GM19328 (cell line): ENCODE data around the gene POLR1A.
A peak's percentile ranks its signal among the peaks of the same experiment; 100 is the strongest.

Source experiments
- ATAC-seq: cut with Tn5 transposase; IDR thresholded peaks from one replicate; pipeline ENCODE4 v1.9.1; 2021; ENCODE audit warnings: mild to moderate bottlenecking, moderate library complexity; ENCODE audit not compliant: unreplicated experiment

The POLR1A gene

GRCh38 chr2:86097114-86097896, 8.4 kb downstream of the POLR1A start:
- no peak for ATAC-seq

GRCh38 chr2:86094229-86094628, 11.5 kb downstream of the POLR1A start:
- ATAC-seq: no peak

- no peak for ATAC-seq
These were observed 17.5 kb downstream of the POLR1A start for GRCh38 chr2:86087936-86088850.

- no peak for ATAC-seq
These were observed 22.9 kb downstream of the POLR1A start for GRCh38 chr2:86082756-86083155.

GRCh38 chr2:86081724-86082123, 24.0 kb downstream of the POLR1A start:
- no peak for ATAC-seq

- ATAC-seq: peak; percentile 50
These were observed 25.4 kb downstream of the POLR1A start for GRCh38 chr2:86079981-86080911.

GRCh38 chr2:86078774-86079545, 26.7 kb downstream of the POLR1A start:
- ATAC-seq: no peak

GRCh38 chr2:86075886-86076285, 29.8 kb downstream of the POLR1A start:
- no peak for ATAC-seq

- ATAC-seq: no peak
These were observed 30.9 kb downstream of the POLR1A start for GRCh38 chr2:86074811-86075210.

GRCh38 chr2:86074256-86074655, 31.4 kb downstream of the POLR1A start:
- no peak for ATAC-seq

GRCh38 chr2:86073225-86073624, 32.5 kb downstream of the POLR1A start:
- ATAC-seq: no peak

GRCh38 chr2:86072271-86072858, 33.3 kb downstream of the POLR1A start:
- ATAC-seq: no peak

- no peak for ATAC-seq
These were observed 34.8 kb downstream of the POLR1A start for GRCh38 chr2:86070868-86071267.

- ATAC-seq: no peak
These were observed 35.8 kb downstream of the POLR1A start for GRCh38 chr2:86069783-86070339.

- no peak for ATAC-seq
These were observed 36.5 kb downstream of the POLR1A start for GRCh38 chr2:86069091-86069685.

GRCh38 chr2:86068648-86069047, 37.0 kb downstream of the POLR1A start:
- no peak for ATAC-seq

GRCh38 chr2:86068136-86068588, 37.5 kb downstream of the POLR1A start:
- ATAC-seq: no peak

GRCh38 chr2:86066915-86067314, 38.8 kb downstream of the POLR1A start:
- ATAC-seq: no peak

- ATAC-seq: no peak
These were observed 39.6 kb downstream of the POLR1A start for GRCh38 chr2:86066007-86066578.
